Thyroid gland (tissue), 4 donors: Measurements from ENCODE around the gene PEA15. TPM values are rescaled to one million over a fixed set of nuclear protein-coding genes. Genes with fewer than 3 reads are reported as not detected.

ENCODE experiments used
- DNase-seq, 2 donors: peaks; one replicate each; pipeline ENCODE4 v3.0.0-alpha.2; 2019
- H3K27ac ChIP-seq, 3 donors: fragments of 200-600 bp; sonication (generic); 1 replicate in 2 of 3; 2 replicates in 1 of 3; pipeline ENCODE4 v1.5.1; 2016 to 2019; ENCODE audit warnings: mild to moderate bottlenecking in 1 of 3, moderate library complexity in 1 of 3
- H3K27me3 ChIP-seq: fragments of 200-600 bp; sonication (generic); one replicate; pipeline ENCODE4 v1.5.1; 2019
- H3K36me3 ChIP-seq, 2 donors: fragments of 200-600 bp; sonication (generic); one replicate each; pipeline ENCODE4 v1.5.1; 2016 to 2019
- H3K4me1 ChIP-seq, 2 donors: fragments of 200-600 bp; sonication (generic); one replicate each; pipeline ENCODE4 v1.5.1; 2017 to 2019
- H3K4me3 ChIP-seq, 3 donors: fragments of 200-600 bp; sonication (generic); replicated peaks in 1 of 3; 1 replicate in 2 of 3; 2 replicates in 1 of 3; pipeline ENCODE4 v1.5.1; 2016; ENCODE audit warnings: mild to moderate bottlenecking in 1 of 3
- H3K9me3 ChIP-seq: fragments of 200-600 bp; sonication (generic); one replicate; pipeline ENCODE4 v1.5.1; 2017
- CTCF ChIP-seq, 6 experiments: fragments of 200-600 bp in 3 of 6; fragments of 450-650 bp in 3 of 6; sonication (generic) in 3 of 6; IDR thresholded peaks; one replicate each; pipeline ENCODE4 v1.5.1; 2016 to 2019; ENCODE audit warnings: antibody characterized with exemption in 6 of 6, mild to moderate bottlenecking in 2 of 6, inconsistent platforms in 1 of 6, moderate library complexity in 1 of 6
- POLR2A ChIP-seq, 2 donors: fragments of 450-650 bp; IDR thresholded peaks; one replicate each; pipeline ENCODE4 v1.6.1; 2017; ENCODE audit warnings: antibody characterized with exemption in 2 of 2, mild to moderate bottlenecking in 2 of 2, moderate library complexity in 1 of 2
- WGBS, 2 donors: methylation state at CpG; one replicate each; pipeline ENCODE4 v1.1.5; 2017; 5-methylcytosine and 5-hydroxymethylcytosine counted together
- intact Hi-C: fragments of 100-400 bp; cut with DNase I; formaldehyde crosslinking; loops from one replicate; pipeline ENCODE4 v1.15.1; 2023
- total RNA-seq, 4 donors: library from RNA; depleted of rRNA; stranded (reverse); fragments of >200 nt; gene quantifications; one replicate each; pipeline ENCODE4 v1.2.3, GENCODE V29; 2016

The PEA15 gene
- total RNA-seq, 4 donors from 2014 or later = 47.9 to 68.5 (median 50.2) TPM

- Histone ChIP-seq H3K4me1 (peaks cover 24 to 39% of the 10 kb centered on the region in 2 donors), H3K27me3 (no peaks in the 10 kb centered on the region), H3K4me3 (no peak overlapping the region), H3K36me3 (no peaks in the 10 kb centered on the region), H3K9me3 (no peaks in the 10 kb centered on the region), H3K27ac (peak overlapping the region; percentile 48 to 70 (median 58))
- no peak for TF ChIP-seq CTCF (IDR thresholded peaks at IDR 0.05)
- no peak for TF ChIP-seq POLR2A (IDR thresholded peaks at IDR 0.05)
- DNase-seq = no peak
- intact Hi-C loops = loop anchor here (5.0 to 10.0 kb wide), 2 partner anchors 59 to 146 kb away; partner anchors contain the start of gene CASQ1
These were observed 45.8 kb downstream of the PEA15 start for GRCh38 chr1:160251011-160251410.

- Histone ChIP-seq H3K9me3 (no peaks in the 10 kb centered on the region), H3K27me3 (no peaks in the 10 kb centered on the region), H3K36me3 (no peaks in the 10 kb centered on the region), H3K4me1 (peaks cover 26 to 40% of the 10 kb centered on the region in 2 donors), H3K4me3 (no peak overlapping the region), H3K27ac (peak overlapping the region; percentile 48 to 70 (median 58))
- TF ChIP-seq POLR2A (IDR thresholded peaks at IDR 0.05) (no peak), CTCF (IDR thresholded peaks at IDR 0.05) (peak; percentile 18 to 94 (median 80))
- intact Hi-C loops = loop anchor here (5.0 to 10.0 kb wide), 2 partner anchors 60 to 147 kb away; partner anchors contain the start of gene CASQ1
- 54 to 59% methylated on average over 5 of the region's 5 CpGs for WGBS, 2 donors
- DNase-seq = peak; percentile 79 to 87
These were observed 46.7 kb downstream of the PEA15 start for GRCh38 chr1:160251687-160252526.

- Histone ChIP-seq H3K4me3 (no peak overlapping the region), H3K36me3 (no peaks in the 10 kb centered on the region), H3K27me3 (no peaks in the 10 kb centered on the region), H3K4me1 (peaks cover 58 to 65% of the 10 kb centered on the region in 2 donors), H3K27ac (peak overlapping the region; percentile 65 to 82 (median 72)), H3K9me3 (no peaks in the 10 kb centered on the region)
- WGBS, 2 donors = 29 to 43% methylated on average over 4 of the region's 4 CpGs
- intact Hi-C loops = loop anchor here (10.0 kb wide), 1 partner anchor 151 kb away; no protein-coding TSS in a partner anchor
- DNase-seq = peak; percentile 75 to 78
- TF ChIP-seq POLR2A (IDR thresholded peaks at IDR 0.05) = peak in 1 of 2 donors; percentile 7
- no peak for TF ChIP-seq CTCF (IDR thresholded peaks at IDR 0.05)
These were observed 50.7 kb downstream of the PEA15 start for GRCh38 chr1:160255781-160256300.

GRCh38 chr1:160256396-160257046 lies 51.3 kb downstream of the PEA15 start:
- peaks cover 58 to 64% of the 10 kb centered on the region in 2 donors for H3K4me1 ChIP-seq

More at GRCh38 chr1:160256396-160257046, 51.3 kb downstream of the PEA15 start:
- peak overlapping the region; percentile 26 to 82 (median 57) for H3K27ac ChIP-seq
- intact Hi-C loops = loop anchor here (10.0 kb wide), 1 partner anchor 152 kb away; no protein-coding TSS in a partner anchor
- no peak overlapping the region for H3K4me3 ChIP-seq
- no peaks in the 10 kb centered on the region for H3K9me3 ChIP-seq
- no peak for TF ChIP-seq POLR2A (IDR thresholded peaks at IDR 0.05)
- TF ChIP-seq CTCF (IDR thresholded peaks at IDR 0.05) = no peak
- H3K36me3 ChIP-seq = no peaks in the 10 kb centered on the region
- 19 to 25% methylated on average over 3 of the region's 3 CpGs for WGBS, 2 donors
- no peaks in the 10 kb centered on the region for H3K27me3 ChIP-seq
- peak; percentile 17 to 23 for DNase-seq
